Ishikawa (cell line): ENCODE results near the gene CD82.

ENCODE experiments used
- CEBPB ChIP-seq: IDR thresholded peaks from 2 replicates; pipeline ENCODE4 v1.6.1; 2012
- CREB1 ChIP-seq: IDR thresholded peaks from 2 replicates; pipeline ENCODE4 v1.6.1; 2012; ENCODE audit warnings: low read depth
- EGR1 ChIP-seq: IDR thresholded peaks from 2 replicates; pipeline ENCODE4 v1.6.1; 2012
- EP300 ChIP-seq: IDR thresholded peaks from 2 replicates; pipeline ENCODE4 v1.6.1; 2012; ENCODE audit warnings: borderline replicate concordance
- FOXM1 ChIP-seq: IDR thresholded peaks from 2 replicates; pipeline ENCODE4 v1.6.1; 2012; ENCODE audit warnings: low read depth, borderline replicate concordance
- NFIC ChIP-seq: IDR thresholded peaks from 2 replicates; pipeline ENCODE4 v1.6.1; 2012
- RAD21 ChIP-seq: IDR thresholded peaks from 2 replicates; pipeline ENCODE4 v1.6.1; 2012; ENCODE audit warnings: low read depth
- TAF1 ChIP-seq: IDR thresholded peaks from 2 replicates; pipeline ENCODE4 v1.6.1; 2012; ENCODE audit warnings: low read depth, mild to moderate bottlenecking
- TCF12 ChIP-seq: IDR thresholded peaks from 2 replicates; pipeline ENCODE4 v1.6.1; 2012; ENCODE audit warnings: low read depth
- TEAD4 ChIP-seq: IDR thresholded peaks from 2 replicates; pipeline ENCODE4 v1.6.1; 2012
- YY1 ChIP-seq: IDR thresholded peaks from 2 replicates; pipeline ENCODE4 v1.6.1; 2012; ENCODE audit warnings: low read depth
- ZBTB7A ChIP-seq: IDR thresholded peaks from 2 replicates; pipeline ENCODE4 v1.6.1; 2012; ENCODE audit warnings: low read depth
- TF ChIP-seq, protein P1 (sequence below): IDR thresholded peaks from 2 replicates; pipeline ENCODE4 v1.6.1; 2012; ENCODE audit warnings: low read depth, mild to moderate bottlenecking
- TF ChIP-seq, protein P2 (sequence below): IDR thresholded peaks from 2 replicates; pipeline ENCODE4 v1.6.1; 2012
- TF ChIP-seq, protein P3 (sequence below): IDR thresholded peaks from 2 replicates; pipeline ENCODE4 v1.6.1; 2012

CD82 gene

DNA sequence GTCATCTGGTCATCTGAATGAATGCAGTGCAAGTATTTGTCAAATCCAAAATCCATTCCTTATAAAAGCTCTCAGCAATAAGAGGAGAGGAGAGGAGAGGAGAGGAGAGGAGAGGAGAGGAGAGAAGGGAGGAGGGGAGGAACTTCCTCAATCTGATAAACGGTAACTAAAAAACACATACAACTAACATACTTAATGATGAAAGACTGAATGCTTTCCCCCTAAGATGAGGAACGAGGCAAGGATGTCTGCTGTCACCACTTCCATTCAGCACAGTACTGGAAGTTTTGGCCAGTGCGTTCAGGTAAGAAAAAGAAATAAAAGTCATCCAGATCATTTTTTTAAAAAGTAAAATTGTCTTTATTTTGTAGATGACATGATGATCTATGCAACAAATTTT is 80.4 kb downstream of the CD82 start:
- TF ChIP-seq CREB1: no peak
- TF ChIP-seq EGR1: no peak
- no peak for TF ChIP-seq TCF12
- TF ChIP-seq YY1: no peak
- TF ChIP-seq FOXM1: no peak
- TF ChIP-seq, protein P1, sequence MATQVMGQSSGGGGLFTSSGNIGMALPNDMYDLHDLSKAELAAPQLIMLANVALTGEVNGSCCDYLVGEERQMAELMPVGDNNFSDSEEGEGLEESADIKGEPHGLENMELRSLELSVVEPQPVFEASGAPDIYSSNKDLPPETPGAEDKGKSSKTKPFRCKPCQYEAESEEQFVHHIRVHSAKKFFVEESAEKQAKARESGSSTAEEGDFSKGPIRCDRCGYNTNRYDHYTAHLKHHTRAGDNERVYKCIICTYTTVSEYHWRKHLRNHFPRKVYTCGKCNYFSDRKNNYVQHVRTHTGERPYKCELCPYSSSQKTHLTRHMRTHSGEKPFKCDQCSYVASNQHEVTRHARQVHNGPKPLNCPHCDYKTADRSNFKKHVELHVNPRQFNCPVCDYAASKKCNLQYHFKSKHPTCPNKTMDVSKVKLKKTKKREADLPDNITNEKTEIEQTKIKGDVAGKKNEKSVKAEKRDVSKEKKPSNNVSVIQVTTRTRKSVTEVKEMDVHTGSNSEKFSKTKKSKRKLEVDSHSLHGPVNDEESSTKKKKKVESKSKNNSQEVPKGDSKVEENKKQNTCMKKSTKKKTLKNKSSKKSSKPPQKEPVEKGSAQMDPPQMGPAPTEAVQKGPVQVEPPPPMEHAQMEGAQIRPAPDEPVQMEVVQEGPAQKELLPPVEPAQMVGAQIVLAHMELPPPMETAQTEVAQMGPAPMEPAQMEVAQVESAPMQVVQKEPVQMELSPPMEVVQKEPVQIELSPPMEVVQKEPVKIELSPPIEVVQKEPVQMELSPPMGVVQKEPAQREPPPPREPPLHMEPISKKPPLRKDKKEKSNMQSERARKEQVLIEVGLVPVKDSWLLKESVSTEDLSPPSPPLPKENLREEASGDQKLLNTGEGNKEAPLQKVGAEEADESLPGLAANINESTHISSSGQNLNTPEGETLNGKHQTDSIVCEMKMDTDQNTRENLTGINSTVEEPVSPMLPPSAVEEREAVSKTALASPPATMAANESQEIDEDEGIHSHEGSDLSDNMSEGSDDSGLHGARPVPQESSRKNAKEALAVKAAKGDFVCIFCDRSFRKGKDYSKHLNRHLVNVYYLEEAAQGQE: no peak
- no peak for TF ChIP-seq TAF1
- TF ChIP-seq TEAD4: no peak
- TF ChIP-seq RAD21: no peak
- no peak for TF ChIP-seq ZBTB7A
- TF ChIP-seq, protein P2, sequence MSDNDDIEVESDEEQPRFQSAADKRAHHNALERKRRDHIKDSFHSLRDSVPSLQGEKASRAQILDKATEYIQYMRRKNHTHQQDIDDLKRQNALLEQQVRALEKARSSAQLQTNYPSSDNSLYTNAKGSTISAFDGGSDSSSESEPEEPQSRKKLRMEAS: no peak
- TF ChIP-seq NFIC: no peak
- TF ChIP-seq, protein P3, sequence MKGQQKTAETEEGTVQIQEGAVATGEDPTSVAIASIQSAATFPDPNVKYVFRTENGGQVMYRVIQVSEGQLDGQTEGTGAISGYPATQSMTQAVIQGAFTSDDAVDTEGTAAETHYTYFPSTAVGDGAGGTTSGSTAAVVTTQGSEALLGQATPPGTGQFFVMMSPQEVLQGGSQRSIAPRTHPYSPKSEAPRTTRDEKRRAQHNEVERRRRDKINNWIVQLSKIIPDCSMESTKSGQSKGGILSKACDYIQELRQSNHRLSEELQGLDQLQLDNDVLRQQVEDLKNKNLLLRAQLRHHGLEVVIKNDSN: no peak
- TF ChIP-seq CEBPB: no peak

DNA sequence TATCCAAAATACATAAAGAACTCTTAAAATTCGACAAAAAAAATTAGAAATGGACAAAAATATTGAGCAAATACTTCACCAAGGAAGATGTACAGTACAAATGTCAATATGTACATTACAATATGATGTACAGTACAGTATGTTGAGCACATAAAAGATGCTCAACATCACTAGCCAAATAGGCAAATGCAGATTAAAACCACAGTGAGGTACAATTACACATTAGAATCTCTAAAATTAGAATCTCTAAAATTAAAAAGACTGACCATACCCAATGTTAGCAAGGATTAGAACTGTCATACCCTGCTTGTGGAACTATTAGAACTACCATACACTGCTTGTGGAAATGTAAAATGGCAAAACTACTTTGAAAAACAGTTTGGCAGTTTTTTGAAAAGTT is 82.6 kb downstream of the CD82 start:
- TF ChIP-seq TEAD4: no peak
- TF ChIP-seq, protein P1: no peak
- no peak for TF ChIP-seq YY1
- no peak for TF ChIP-seq TAF1
- TF ChIP-seq EGR1: no peak
- TF ChIP-seq ZBTB7A: no peak
- TF ChIP-seq, protein P2: no peak
- TF ChIP-seq EP300: no peak

DNA sequence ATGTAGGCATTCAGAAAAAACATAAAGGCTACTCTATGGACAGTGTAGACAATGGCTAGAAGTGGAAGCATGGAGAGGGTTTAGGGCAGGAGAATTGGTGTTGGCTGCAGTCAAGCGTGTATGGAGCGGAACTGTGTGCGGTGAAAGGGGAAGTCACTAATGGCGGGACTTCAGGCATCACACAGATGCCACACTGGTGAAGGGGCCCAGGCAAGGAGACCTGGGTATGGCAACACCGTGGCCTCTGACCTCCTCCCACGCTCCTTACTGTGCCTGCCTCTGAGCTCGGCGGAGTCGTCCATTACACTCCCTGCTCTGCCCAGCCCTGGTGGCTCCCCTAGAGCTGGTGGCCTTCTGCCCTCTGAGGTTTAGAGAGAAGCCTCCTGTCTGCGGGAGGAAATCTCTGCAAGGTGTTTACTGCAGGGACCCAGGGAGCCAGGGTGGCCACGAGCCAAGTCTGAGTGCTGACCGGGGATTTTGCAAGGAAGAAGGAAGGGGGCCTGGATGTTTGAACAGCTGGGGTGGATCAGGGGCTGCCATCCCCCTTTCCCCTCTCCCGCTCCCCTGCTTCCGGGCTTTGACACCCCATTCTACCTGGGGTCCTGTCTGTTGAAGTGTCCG is 86.2 kb downstream of the CD82 start:
- TF ChIP-seq, protein P3: no peak
- TF ChIP-seq RAD21 (no peak), CEBPB (no peak), ZBTB7A (no peak), TEAD4 (no peak), EP300 (no peak), YY1 (no peak), TCF12 (no peak), FOXM1 (no peak), NFIC (no peak), CREB1 (no peak), TAF1 (no peak), EGR1 (no peak)
- TF ChIP-seq, protein P1: no peak
- TF ChIP-seq, protein P2: no peak

DNA sequence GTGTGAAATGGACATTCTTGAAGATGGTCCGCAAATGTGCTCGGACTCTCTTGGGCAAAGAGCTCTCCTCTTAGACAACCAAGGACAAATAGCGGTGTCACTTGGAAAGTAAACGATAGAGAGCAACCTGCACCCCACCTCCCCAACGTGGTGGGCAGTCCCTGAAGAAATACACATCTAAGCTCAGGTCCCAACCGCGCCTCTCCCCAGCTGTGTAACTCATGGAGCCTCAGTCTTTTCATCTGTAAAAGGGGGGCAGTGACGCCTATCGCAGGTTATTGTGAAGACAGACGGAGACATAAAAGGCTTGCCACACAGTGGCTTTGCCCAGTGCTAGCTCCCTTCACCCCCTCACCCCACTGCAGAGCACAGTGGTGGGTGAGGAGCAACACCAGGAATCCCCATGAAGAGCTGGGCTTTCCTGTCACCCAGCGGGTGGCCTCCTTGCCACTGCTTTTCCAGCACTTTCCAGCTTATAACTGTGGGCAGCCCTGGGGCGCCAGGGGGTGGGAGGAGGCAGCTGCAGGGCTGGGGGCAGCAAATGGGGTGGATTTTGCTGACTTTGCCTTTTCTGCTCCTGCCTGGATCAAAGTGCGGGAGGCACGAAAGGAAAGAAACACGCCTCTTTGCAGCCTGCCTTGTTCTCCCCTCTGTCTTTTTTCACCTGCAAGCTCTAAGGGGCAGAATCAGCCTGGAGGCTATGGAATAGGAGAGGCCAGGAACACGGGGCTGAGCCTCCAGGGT is 87.6 kb downstream of the CD82 start:
- TF ChIP-seq, protein P3: no peak
- TF ChIP-seq, protein P1: no peak
- no peak for TF ChIP-seq EP300
- no peak for TF ChIP-seq TCF12
- no peak for TF ChIP-seq CREB1
- no peak for TF ChIP-seq NFIC
- no peak for TF ChIP-seq EGR1
- no peak for TF ChIP-seq FOXM1
